GM23248 (cell line): Measurements from ENCODE around the gene CPEB1.

Source experiments
- EZH2 ChIP-seq: fragments of 200-600 bp; sonication (generic); IDR thresholded peaks from 2 replicates; pipeline ENCODE4 v1.6.1; 2018; ENCODE audit warnings: antibody characterized with exemption, mild to moderate bottlenecking; ENCODE audit not compliant: insufficient read depth, poor library complexity, severe bottlenecking
- EZH2phosphoT487 ChIP-seq: fragments of 200-600 bp; sonication (generic); IDR thresholded peaks from 2 replicates; pipeline ENCODE4 v1.6.1; 2018; ENCODE audit warnings: antibody characterized with exemption, moderate library complexity, mild to moderate bottlenecking, low read depth; ENCODE audit not compliant: insufficient read depth

DNA sequence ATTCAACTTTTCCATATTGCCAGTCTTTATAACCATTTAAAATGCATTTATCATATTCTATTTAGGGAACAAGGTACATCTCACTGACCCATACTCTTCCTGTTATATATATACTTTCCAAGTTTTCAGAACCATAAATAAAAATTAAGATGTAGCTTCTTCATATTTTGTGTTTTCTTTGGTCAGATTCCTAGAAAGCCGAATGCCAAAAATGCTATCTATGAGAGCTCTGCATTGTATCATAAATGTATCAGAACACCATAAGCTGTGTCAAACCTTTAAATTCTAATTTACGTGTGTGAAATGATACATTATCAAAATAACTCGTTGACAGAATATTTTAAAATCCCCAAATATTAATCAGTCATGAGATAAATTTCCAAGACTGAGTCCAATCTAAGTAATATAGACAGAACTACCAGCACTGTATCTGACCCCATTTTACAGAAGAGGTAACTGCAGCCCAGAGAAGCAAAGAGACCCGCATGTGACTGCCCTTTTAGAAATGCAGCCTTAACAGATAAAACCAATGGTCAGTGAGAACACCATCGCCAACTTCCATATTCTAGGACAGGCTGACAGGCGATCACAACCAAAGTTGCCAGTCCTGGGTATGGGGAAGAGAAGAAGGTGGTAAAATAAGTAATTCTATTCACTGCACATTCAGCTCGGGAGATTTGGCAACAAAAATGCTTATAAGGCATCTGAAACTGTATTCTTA, 90.7 kb downstream of the CPEB1 start:
- TF ChIP-seq EZH2, result no peak
- TF ChIP-seq EZH2phosphoT487, result no peak
